SK-MEL-5 (cell line): ENCODE data around the gene MAP3K1. TPM values are rescaled to one million over a fixed set of nuclear protein-coding genes. Genes with fewer than 3 reads are reported as not detected.

ENCODE experiments used
- DNase-seq: peaks from one replicate; pipeline ENCODE4 v3.0.0-alpha.2; 2016; ENCODE audit warnings: low read depth, low spot score
- in situ Hi-C: cut with HindIII; loops from 2 replicates; pipeline ENCODE4 v1.10.0; 2016; ENCODE audit warnings: low sequenced_read_pairs, high pct_unique_total_duplicates, low pct_unique_long_range_greater_than_20kb
- total RNA-seq: library from RNA; depleted of rRNA; stranded (reverse); fragments of >200 nt; shearing (Covaris generic); gene quantifications from 2 replicates; pipeline ENCODE4 v1.2.3, GENCODE V29; 2014

The MAP3K1 gene
- total RNA-seq, 1 experiment from 2014 or later: 57.1 TPM

DNA sequence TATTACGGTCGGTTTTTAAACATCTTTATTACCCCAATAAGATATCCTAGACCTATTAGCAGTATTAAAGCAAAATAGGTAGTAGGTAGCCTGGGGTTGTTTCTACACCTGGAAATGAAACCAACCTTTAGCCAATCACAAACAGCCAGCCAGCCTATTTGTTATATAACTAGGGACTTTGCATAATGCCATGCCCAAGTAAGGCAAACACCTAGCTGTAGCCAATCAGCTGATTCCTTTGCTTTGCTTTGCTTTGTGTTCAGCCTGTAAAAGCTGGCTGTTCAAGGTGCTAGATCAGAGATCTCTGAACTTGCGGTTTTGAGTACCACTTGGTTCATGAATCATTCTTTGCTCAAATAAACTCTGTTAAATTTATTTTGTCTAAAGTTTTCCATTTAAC lies 47.6 kb downstream of the MAP3K1 start:
- in situ Hi-C loops: no loop called here
- no peak for DNase-seq

GRCh38 chr5:56871777-56872176 lies 56.4 kb downstream of the MAP3K1 start:
- DNase-seq: no peak
- in situ Hi-C loops: no loop called here

DNA sequence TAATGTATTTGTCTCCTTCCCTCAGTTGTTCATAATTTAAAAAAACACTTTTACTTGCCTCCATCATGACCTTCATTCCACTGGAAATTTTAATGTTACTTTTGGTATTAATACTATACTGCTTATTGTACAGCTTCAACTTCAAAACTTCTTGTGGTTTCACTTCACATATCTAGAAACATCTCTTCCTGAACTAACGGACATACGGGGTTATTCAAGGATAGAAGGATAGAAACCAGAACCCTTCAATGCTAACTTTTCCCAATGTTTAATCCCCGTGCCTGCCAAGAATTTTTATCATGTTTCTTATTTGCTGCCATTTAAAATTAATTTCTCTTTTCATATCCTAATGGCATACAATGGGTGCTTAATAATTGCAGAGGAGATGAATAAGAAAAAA lies 57.7 kb downstream of the MAP3K1 start:
- DNase-seq: no peak
- in situ Hi-C loops: no loop called here

DNA sequence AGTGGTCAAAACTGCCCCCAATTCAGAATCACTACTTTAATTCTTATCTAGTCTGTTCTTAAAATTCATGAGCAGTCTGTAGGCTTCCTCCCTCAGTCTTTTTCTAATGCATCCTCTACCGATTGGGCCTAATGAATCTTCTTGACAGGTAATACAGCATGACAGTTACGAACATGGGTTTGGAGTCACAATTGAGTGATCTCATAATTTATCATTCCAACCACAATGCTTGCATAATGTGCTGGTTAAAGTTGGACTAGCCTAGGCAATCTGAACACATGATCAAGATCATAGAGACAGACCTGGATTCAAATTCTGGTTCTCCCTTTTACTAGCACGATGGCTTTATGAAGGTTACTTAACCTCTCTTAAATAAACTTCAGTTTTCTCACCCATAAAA lies 61.0 kb downstream of the MAP3K1 start:
- in situ Hi-C loops: no loop called here
- no peak for DNase-seq

DNA sequence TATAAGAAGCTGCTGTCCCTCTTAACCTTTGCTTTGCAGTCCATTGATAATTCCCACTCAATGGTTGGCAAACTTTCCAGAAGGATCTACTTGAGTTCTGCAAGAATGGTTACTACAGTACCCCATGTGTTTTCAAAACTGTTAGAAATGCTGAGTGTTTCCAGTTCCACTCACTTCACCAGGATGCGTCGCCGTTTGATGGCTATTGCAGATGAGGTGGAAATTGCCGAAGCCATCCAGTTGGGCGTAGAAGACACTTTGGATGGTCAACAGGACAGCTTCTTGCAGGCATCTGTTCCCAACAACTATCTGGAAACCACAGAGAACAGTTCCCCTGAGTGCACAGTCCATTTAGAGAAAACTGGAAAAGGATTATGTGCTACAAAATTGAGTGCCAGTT lies 66.2 kb downstream of the MAP3K1 start:
- in situ Hi-C loops: no loop called here
- no peak for DNase-seq

- no peak for DNase-seq
- in situ Hi-C loops: no loop called here
Observed at GRCh38 chr5:56893251-56893951, 78.1 kb downstream of the MAP3K1 start.

DNA sequence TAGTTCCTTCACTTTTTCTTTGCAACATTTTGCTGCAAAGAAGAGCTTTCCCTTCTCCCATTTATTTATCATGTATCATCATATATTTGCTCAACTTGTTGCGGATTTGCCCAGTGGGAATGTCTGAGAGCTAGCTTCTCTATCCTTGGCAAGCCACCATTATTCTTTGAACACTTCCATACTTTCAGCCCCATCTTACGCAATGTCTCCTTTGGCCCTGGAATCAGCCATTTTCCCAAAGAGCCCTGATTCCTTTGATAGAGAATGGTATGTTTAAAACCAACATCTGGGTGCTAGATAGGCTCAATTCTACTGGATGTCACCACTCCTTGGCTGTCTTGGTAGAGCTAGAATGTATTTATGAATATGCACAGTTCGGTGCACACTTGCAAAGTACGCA lies 81.4 kb downstream of the MAP3K1 start:
- DNase-seq: no peak
- in situ Hi-C loops: no loop called here

DNA sequence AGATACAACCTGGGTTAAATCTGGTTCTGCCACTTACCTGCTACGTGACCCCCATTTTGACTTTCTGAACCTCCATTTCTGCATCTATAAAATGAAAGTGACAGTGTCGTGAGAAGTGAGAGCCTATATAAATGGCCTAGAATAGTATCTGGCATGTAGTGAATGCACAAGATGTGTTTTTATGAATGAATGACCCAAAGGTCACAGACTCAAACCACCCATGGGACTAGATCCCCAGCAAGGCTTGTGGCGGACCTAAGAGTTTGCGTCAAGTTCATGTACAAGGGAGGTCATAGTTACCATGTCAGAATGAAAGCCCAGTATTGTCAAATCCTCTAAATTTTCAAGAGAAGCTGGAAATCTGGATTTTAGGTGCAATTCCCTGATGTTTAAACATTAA lies 82.9 kb downstream of the MAP3K1 start:
- no peak for DNase-seq
- in situ Hi-C loops: no loop called here

- in situ Hi-C loops: no loop called here
- DNase-seq: no peak
Observed at GRCh38 chr5:56900395-56900794, 85.0 kb downstream of the MAP3K1 start.

DNA sequence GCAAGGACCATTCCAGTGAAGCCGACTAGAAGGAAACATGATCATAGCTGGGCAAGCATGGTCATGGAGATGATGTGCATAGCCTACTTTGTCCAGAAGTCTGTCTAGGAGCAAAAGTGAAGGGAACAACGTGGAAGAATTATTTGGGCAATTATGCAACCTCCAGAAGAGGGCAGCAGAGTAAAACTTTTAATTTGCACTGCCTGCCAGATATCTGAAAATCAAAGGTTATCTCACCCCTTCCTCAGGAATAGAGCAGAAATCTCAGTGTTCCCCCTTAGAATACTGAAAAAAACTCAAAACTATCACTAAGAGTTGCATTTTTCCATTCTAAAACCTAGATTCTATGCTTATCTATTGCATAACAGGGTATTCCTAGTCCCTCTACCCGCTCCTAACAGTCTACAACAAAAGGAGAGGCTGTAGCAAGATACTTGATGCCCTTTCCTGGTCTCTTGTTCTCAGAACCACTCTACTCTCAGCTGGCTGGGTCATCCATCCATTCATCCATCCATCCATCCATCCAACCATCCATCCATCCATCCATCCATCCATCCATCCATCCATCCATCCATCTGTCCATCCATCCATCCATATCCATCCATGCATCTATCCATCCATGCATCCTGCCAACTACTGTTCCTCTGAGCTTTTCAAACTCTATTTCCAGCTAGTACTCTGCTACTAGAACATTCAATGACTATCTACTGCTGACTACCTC lies 85.7 kb downstream of the MAP3K1 start:
- DNase-seq: peak; percentile 77
- in situ Hi-C loops: no loop called here

GRCh38 chr5:56908942-56909293 lies 93.6 kb downstream of the MAP3K1 start:
- in situ Hi-C loops: no loop called here
- no peak for DNase-seq

- in situ Hi-C loops: no loop called here
- peak; percentile 96 for DNase-seq
Observed at GRCh38 chr5:56909294-56910209, 94.2 kb downstream of the MAP3K1 start, which contains the start of gene SETD9. Gene SETD9, plus strand, starts transcription at chr5:56909596. Its CDS starts 50 bp downstream, at chr5:56909646.

DNA sequence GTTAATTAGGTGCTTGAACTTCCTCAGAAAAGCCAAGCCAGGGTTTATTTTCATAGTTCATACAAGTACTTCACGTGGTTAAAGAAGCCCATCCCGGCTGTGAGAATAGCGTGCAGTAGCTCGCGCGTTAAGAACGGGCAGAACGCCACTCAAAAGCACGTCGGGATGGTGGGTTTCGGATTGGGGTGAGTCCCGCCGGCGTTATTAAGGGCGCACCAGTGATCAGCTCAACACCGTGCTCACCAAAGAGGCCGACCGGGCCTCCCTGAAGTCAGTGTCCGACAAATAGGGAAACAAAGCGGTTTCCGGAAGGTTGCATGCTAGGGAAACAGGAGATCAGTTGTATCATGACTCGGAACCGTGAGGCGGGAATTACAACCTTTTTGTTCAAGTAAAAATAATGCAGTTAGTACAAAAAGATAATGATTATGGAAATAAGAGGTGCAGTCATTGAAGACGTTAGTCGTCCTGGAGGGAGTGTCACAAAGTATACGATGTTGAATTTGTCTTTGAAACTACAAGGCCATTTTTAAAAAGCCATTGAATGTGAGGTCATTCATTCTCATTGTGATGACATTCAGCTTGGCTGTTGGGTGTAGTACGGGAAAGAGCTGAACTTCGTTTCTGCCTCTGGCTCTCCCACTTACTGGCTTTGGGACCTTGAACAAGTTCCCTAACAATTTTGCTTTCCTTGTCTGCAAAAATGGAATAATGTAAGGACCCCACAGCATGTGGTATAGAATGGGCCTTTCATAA lies 95.0 kb downstream of the MAP3K1 start:
- DNase-seq: peak; percentile 62
- in situ Hi-C loops: no loop called here

DNA sequence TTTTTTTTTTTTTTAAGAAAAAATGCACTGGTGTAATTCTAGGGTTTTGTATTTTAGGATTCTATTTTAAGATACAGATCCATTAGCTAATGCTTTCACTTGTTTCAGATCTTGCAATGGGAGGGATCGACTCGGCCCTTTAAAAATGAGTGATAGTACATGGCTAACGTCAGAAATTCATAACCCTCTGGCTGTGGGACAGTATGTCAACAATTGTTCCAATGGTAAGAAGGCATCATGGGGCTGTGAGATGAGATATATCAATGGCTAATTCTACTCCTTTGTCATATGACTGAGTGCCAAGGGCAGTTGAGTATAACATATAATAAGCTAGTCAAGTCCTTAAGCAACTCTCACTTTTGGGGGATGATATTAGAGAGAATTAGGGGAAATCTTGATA lies 98.4 kb downstream of the MAP3K1 start:
- in situ Hi-C loops: no loop called here
- DNase-seq: peak; percentile 98

- DNase-seq: peak; percentile 94
- in situ Hi-C loops: no loop called here
Observed at GRCh38 chr5:56914678-56915077, 99.3 kb downstream of the MAP3K1 start.

- DNase-seq: no peak
- in situ Hi-C loops: no loop called here
Observed at GRCh38 chr5:56917534-56917933, 102.2 kb downstream of the MAP3K1 start.

DNA sequence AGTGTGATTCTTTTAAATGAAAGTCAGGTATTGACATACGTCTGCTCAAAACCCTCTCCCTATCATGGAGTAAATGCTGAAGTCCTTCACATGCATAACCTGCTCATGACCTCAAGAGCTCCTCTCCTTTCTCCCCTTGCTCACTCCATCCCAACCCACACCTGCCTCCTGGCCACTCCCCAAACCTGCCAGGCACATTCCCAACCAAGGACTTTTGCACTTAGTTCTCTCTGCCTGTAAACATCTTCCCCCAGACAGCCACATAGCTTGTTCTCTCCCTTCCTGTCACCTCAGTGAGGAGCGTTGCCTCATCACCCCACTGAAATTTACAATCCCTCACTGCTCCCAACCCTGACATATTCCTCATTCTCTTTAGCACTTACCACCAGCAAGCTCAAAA lies 102.7 kb downstream of the MAP3K1 start:
- DNase-seq: no peak
- in situ Hi-C loops: no loop called here
